SK-N-SH (cell line): ENCODE measurements around the gene ATG16L1. TPM values are rescaled to one million over a fixed set of nuclear protein-coding genes. Genes with fewer than 3 reads are reported as not detected.

ENCODE experiments used
- CTCF ChIA-PET: fragments of 300-600, 350-600 bp; formaldehyde crosslinking; extraction: SDS; loops from one replicate; lab custom pipeline; 2021; lab: Yijun Ruan, JAX
- POLR2A ChIA-PET: fragments of 350-600 bp; sonication (Branson Sonifier 250); formaldehyde crosslinking; extraction: SDS; loops from one replicate; lab custom pipeline; 2020; ENCODE audit warnings: antibody characterized with exemption, inconsistent platforms; lab: Yijun Ruan, JAX
- DNase-seq: peaks from one replicate; pipeline ENCODE4 v3.0.0; 2012
- H2AFZ ChIP-seq: fragments of 200-600 bp; sonication (generic); 2 replicates; pipeline ENCODE4 v1.8.1; 2016; ENCODE audit warnings: antibody characterized with exemption, mild to moderate bottlenecking, low read depth
- H3F3A ChIP-seq: fragments of 200-600 bp; sonication (generic); replicated peaks from 2 replicates; pipeline ENCODE3; 2016; ENCODE audit warnings: antibody characterized with exemption, mild to moderate bottlenecking; ENCODE audit not compliant: insufficient read depth
- H3K27ac ChIP-seq, 2 experiments: fragments of 200-500 bp in 1 of 2; fragments of 200-600 bp in 1 of 2; sonication (Bioruptor generic) in 1 of 2; sonication (generic), shearing (Covaris generic) in 1 of 2; 2 replicates each; pipeline versions ENCODE4 v1.5.1 to v1.6.1; 2014 to 2016; ENCODE audit warnings: low read depth in 2 of 2, inconsistent platforms in 1 of 2, low read length in 1 of 2, mild to moderate bottlenecking in 1 of 2, mixed read lengths in 1 of 2
- H3K27me3 ChIP-seq: fragments of 200-600 bp; sonication (generic), shearing (Covaris generic); 2 replicates; pipeline ENCODE4 v1.6.1; 2016; ENCODE audit warnings: mixed run types; ENCODE audit not compliant: insufficient read depth
- H3K36me3 ChIP-seq, 2 experiments: fragments of 200-500 bp in 1 of 2; fragments of 200-600 bp in 1 of 2; sonication (Bioruptor generic) in 1 of 2; sonication (generic) in 1 of 2; replicated peaks in 1 of 2; 2 replicates each; pipeline versions ENCODE3 to v1.5.1; 2014 to 2016; ENCODE audit warnings: low read length in 1 of 2, mild to moderate bottlenecking in 1 of 2; ENCODE audit not compliant: insufficient read depth in 2 of 2, control insufficient read depth in 1 of 2
- H3K4me1 ChIP-seq, 2 experiments: fragments of 200-500 bp in 1 of 2; fragments of 200-600 bp in 1 of 2; sonication (Bioruptor generic) in 1 of 2; sonication (generic), shearing (Covaris generic) in 1 of 2; 2 replicates each; pipeline versions ENCODE4 v1.5.1 to v1.6.1; 2014 to 2016; ENCODE audit warnings: low read depth in 1 of 2, low read length in 1 of 2, mixed run types in 1 of 2; ENCODE audit not compliant: insufficient read depth in 2 of 2, control insufficient read depth in 1 of 2
- H3K4me2 ChIP-seq: fragments of 200-600 bp; sonication (generic), shearing (Covaris generic); 2 replicates; pipeline ENCODE4 v1.6.1; 2017; ENCODE audit warnings: mixed run types
- H3K4me3 ChIP-seq, 2 experiments: fragments of 200-500 bp in 1 of 2; fragments of 200-600 bp in 1 of 2; sonication (Bioruptor generic) in 1 of 2; sonication (generic), shearing (Covaris generic) in 1 of 2; 2 replicates each; pipeline versions ENCODE4 v1.5.1 to v1.8.1; 2014 to 2016; ENCODE audit warnings: low read depth in 2 of 2, inconsistent platforms in 1 of 2, low read length in 1 of 2, mild to moderate bottlenecking in 1 of 2, mixed read lengths in 1 of 2, moderate library complexity in 1 of 2
- H3K79me2 ChIP-seq: fragments of 200-600 bp; sonication (generic); 2 replicates; pipeline ENCODE4 v1.8.1; 2017; ENCODE audit warnings: mild to moderate bottlenecking; ENCODE audit not compliant: insufficient read depth
- H3K9ac ChIP-seq: fragments of 200-600 bp; sonication (generic); 2 replicates; pipeline ENCODE4 v1.6.1; 2017; ENCODE audit warnings: mixed run types
- H3K9me2 ChIP-seq: fragments of 200-600 bp; sonication (generic); 2 replicates; pipeline ENCODE4 v1.6.1; 2017; ENCODE audit warnings: mixed run types
- H3K9me3 ChIP-seq: fragments of 200-600 bp; sonication (generic); 2 replicates; pipeline ENCODE4 v1.6.1; 2017; ENCODE audit warnings: mixed run types, mild to moderate bottlenecking, moderate library complexity
- H4K20me1 ChIP-seq: fragments of 200-600 bp; sonication (generic); 2 replicates; pipeline ENCODE4 v1.6.1; 2017; ENCODE audit warnings: mild to moderate bottlenecking, mixed run types; ENCODE audit not compliant: insufficient read depth
- EZH2phosphoT487 ChIP-seq: fragments of 200-600 bp; sonication (generic); IDR thresholded peaks from 2 replicates; pipeline ENCODE4 v1.6.1; 2017; ENCODE audit warnings: low read depth, mixed run types, mild to moderate bottlenecking, antibody characterized with exemption, moderate library complexity, borderline replicate concordance
- FOSL2 ChIP-seq: IDR thresholded peaks from 2 replicates; pipeline ENCODE4 v1.4.0; 2012; ENCODE audit warnings: low read depth, mild to moderate bottlenecking, moderate library complexity, borderline replicate concordance
- GABPA ChIP-seq: IDR thresholded peaks from 2 replicates; pipeline ENCODE4 v1.4.0; 2012; ENCODE audit warnings: low read depth, mild to moderate bottlenecking
- JUND ChIP-seq: IDR thresholded peaks from 2 replicates; pipeline ENCODE4 v1.4.0; 2012
- POLR2AphosphoS5 ChIP-seq: IDR thresholded peaks from 2 replicates; pipeline ENCODE4 v1.6.1; 2012; ENCODE audit warnings: low read depth, low read length
- RCOR1 ChIP-seq: fragments of 150-350 bp; IDR thresholded peaks from 2 replicates; pipeline ENCODE4 v1.6.1; 2017; ENCODE audit warnings: antibody characterized with exemption, low read length
- RFX5 ChIP-seq: IDR thresholded peaks from 2 replicates; pipeline ENCODE4 v1.6.1; 2012; ENCODE audit warnings: mild to moderate bottlenecking, improper control_type of control experiment, low read length
- RXRA ChIP-seq: IDR thresholded peaks from 2 replicates; pipeline ENCODE4 v1.4.0; 2012; ENCODE audit warnings: low read depth, mild to moderate bottlenecking, borderline replicate concordance
- SMC3 ChIP-seq: IDR thresholded peaks from 2 replicates; pipeline ENCODE4 v1.6.1; 2012; ENCODE audit warnings: low read depth, low read length, improper control_type of control experiment
- TAF1 ChIP-seq: IDR thresholded peaks from 2 replicates; pipeline ENCODE4 v1.6.1; 2012; ENCODE audit warnings: low read depth, mild to moderate bottlenecking, low read length, moderate library complexity, borderline replicate concordance
- TEAD4 ChIP-seq: IDR thresholded peaks from 2 replicates; pipeline ENCODE4 v1.4.0; 2012; ENCODE audit warnings: mild to moderate bottlenecking, borderline replicate concordance; ENCODE audit not compliant: insufficient read depth
- WGBS: methylation state at CpG from one replicate; pipeline ENCODE4 v1.1.6; 2017; ENCODE audit warnings: low lambda C conversion rate; 5-methylcytosine and 5-hydroxymethylcytosine counted together
- polyA plus RNA-seq, 3 experiments: library from polyadenylated mRNA; depleted of rRNA; stranded (reverse); fragments of >200 nt; gene quantifications; 2 replicates each; pipeline ENCODE4 v1.2.3, GENCODE V29; 2012
- TF ChIP-seq, protein P1 (sequence below): IDR thresholded peaks from 2 replicates; pipeline ENCODE4 v1.4.0; 2012; ENCODE audit warnings: low read depth, borderline replicate concordance
- TF ChIP-seq, protein P2 (sequence below): IDR thresholded peaks from 2 replicates; pipeline ENCODE4 v1.6.1; 2012; ENCODE audit warnings: mild to moderate bottlenecking, low read depth, low read length, moderate library complexity
- TF ChIP-seq, protein P3 (sequence below): IDR thresholded peaks from 2 replicates; pipeline ENCODE4; 2012
- TF ChIP-seq, protein P4 (sequence below): fragments of 150-350 bp; IDR thresholded peaks from 2 replicates; pipeline ENCODE4 v1.6.1; 2016; ENCODE audit warnings: mild to moderate bottlenecking, low read depth, low read length
- TF ChIP-seq, protein P5 (sequence below): fragments of 200-600 bp; sonication (generic); IDR thresholded peaks from 2 replicates; pipeline ENCODE4 v1.6.1; 2017; ENCODE audit warnings: antibody characterized with exemption, mild to moderate bottlenecking, moderate library complexity

Gene ATG16L1
- polyA plus RNA-seq, 1 of the 3 experiments (the other 2 are of a cell fraction): 22.2 TPM

DNA sequence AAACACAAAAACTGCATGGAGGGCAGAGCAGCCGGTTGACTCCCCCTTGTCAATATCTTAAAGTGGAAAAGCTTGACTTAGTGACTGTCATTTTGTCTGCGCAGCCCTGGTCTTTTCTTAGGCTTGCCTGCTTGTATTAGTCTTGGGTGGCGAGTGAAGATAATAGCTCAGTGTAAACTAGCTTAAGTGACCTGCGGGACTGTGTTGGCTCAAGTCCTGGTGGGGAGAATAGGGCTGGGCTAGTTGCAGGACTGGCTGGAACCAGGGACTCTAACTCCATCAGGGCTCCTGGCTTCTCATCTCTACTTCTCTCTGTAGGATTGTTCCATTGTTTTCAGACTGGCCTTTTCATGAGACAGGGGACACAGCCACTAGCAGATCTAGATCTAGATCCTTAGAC, 8.1 kb upstream of the ATG16L1 start:
- TF ChIP-seq, protein P1, sequence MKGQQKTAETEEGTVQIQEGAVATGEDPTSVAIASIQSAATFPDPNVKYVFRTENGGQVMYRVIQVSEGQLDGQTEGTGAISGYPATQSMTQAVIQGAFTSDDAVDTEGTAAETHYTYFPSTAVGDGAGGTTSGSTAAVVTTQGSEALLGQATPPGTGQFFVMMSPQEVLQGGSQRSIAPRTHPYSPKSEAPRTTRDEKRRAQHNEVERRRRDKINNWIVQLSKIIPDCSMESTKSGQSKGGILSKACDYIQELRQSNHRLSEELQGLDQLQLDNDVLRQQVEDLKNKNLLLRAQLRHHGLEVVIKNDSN: no peak
- TF ChIP-seq GABPA (no peak), SMC3 (no peak), TEAD4 (no peak), FOSL2 (no peak), RXRA (no peak), POLR2AphosphoS5 (no peak), RFX5 (no peak), TAF1 (no peak), EZH2phosphoT487 (no peak), RCOR1 (no peak), JUND (no peak)
- TF ChIP-seq, protein P2, sequence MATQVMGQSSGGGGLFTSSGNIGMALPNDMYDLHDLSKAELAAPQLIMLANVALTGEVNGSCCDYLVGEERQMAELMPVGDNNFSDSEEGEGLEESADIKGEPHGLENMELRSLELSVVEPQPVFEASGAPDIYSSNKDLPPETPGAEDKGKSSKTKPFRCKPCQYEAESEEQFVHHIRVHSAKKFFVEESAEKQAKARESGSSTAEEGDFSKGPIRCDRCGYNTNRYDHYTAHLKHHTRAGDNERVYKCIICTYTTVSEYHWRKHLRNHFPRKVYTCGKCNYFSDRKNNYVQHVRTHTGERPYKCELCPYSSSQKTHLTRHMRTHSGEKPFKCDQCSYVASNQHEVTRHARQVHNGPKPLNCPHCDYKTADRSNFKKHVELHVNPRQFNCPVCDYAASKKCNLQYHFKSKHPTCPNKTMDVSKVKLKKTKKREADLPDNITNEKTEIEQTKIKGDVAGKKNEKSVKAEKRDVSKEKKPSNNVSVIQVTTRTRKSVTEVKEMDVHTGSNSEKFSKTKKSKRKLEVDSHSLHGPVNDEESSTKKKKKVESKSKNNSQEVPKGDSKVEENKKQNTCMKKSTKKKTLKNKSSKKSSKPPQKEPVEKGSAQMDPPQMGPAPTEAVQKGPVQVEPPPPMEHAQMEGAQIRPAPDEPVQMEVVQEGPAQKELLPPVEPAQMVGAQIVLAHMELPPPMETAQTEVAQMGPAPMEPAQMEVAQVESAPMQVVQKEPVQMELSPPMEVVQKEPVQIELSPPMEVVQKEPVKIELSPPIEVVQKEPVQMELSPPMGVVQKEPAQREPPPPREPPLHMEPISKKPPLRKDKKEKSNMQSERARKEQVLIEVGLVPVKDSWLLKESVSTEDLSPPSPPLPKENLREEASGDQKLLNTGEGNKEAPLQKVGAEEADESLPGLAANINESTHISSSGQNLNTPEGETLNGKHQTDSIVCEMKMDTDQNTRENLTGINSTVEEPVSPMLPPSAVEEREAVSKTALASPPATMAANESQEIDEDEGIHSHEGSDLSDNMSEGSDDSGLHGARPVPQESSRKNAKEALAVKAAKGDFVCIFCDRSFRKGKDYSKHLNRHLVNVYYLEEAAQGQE: no peak
- TF ChIP-seq, protein P3, sequence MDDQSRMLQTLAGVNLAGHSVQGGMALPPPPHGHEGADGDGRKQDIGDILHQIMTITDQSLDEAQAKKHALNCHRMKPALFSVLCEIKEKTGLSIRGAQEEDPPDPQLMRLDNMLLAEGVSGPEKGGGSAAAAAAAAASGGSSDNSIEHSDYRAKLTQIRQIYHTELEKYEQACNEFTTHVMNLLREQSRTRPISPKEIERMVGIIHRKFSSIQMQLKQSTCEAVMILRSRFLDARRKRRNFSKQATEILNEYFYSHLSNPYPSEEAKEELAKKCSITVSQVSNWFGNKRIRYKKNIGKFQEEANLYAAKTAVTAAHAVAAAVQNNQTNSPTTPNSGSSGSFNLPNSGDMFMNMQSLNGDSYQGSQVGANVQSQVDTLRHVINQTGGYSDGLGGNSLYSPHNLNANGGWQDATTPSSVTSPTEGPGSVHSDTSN: no peak
- TF ChIP-seq, protein P4, sequence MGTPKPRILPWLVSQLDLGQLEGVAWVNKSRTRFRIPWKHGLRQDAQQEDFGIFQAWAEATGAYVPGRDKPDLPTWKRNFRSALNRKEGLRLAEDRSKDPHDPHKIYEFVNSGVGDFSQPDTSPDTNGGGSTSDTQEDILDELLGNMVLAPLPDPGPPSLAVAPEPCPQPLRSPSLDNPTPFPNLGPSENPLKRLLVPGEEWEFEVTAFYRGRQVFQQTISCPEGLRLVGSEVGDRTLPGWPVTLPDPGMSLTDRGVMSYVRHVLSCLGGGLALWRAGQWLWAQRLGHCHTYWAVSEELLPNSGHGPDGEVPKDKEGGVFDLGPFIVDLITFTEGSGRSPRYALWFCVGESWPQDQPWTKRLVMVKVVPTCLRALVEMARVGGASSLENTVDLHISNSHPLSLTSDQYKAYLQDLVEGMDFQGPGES: no peak
- TF ChIP-seq, protein P5, sequence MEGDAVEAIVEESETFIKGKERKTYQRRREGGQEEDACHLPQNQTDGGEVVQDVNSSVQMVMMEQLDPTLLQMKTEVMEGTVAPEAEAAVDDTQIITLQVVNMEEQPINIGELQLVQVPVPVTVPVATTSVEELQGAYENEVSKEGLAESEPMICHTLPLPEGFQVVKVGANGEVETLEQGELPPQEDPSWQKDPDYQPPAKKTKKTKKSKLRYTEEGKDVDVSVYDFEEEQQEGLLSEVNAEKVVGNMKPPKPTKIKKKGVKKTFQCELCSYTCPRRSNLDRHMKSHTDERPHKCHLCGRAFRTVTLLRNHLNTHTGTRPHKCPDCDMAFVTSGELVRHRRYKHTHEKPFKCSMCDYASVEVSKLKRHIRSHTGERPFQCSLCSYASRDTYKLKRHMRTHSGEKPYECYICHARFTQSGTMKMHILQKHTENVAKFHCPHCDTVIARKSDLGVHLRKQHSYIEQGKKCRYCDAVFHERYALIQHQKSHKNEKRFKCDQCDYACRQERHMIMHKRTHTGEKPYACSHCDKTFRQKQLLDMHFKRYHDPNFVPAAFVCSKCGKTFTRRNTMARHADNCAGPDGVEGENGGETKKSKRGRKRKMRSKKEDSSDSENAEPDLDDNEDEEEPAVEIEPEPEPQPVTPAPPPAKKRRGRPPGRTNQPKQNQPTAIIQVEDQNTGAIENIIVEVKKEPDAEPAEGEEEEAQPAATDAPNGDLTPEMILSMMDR: no peak
- Histone ChIP-seq H3K4me2 (no peak overlapping the region), H2AFZ (no peak overlapping the region), H3F3A (peaks cover 4% of the 10 kb centered on the region), H3K4me1 (no peaks in the 10 kb centered on the region), H3K9me2 (no peaks in the 10 kb centered on the region), H3K27me3 (no peaks in the 10 kb centered on the region), H4K20me1 (no peaks in the 10 kb centered on the region), H3K27ac (no peak overlapping the region), H3K79me2 (no peaks in the 10 kb centered on the region), H3K9ac (no peak overlapping the region), H3K9me3 (no peaks in the 10 kb centered on the region), H3K4me3 (no peak overlapping the region), H3K36me3 (no peaks in the 10 kb centered on the region)
- no peak for DNase-seq
- 88% methylated on average over 4 of the region's 4 CpGs for WGBS
- ChIA-PET CTCF (interaction anchor here (1.0 kb wide), 1 partner anchor 189 kb away, joined by 3 read pairs; no protein-coding TSS in a partner anchor), POLR2A (no interaction called here)
